ENCODE results near the gene FAM153A.
"Not testable (repeated sequence)": the region's sequence is repeated elsewhere in the genome, so short reads cannot be mapped to it uniquely, and the experiment has no call there.

DNA sequence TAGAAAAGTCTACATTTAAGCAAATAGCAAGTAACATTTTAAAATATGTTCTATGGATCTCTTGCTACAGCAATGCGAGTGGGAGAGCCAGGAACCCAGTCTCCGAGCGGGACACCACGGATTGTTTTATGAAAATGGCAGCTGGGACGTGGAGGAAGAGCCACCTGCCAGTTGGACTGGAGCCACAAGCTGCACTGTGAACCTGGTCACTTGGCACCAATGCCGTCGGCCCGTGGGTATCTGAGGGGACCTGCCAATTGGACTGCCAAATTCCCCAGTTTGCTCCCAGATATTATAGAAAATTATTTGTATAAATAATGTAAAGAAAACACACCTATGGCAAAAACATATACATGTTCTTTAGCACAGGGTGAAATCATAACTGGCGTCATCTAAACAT lies 10.6 kb upstream of the FAM153A start:
- TF ChIP-seq EZH2 (IDR thresholded peaks at IDR 0.05); FOXP2 (optimal IDR thresholded peaks at IDR 0.05; ENCODE audit: control extremely low read depth, extremely low read length, insufficient read depth); POLR2AphosphoS5 (IDR thresholded peaks at IDR 0.05; ENCODE audit: borderline replicate concordance, low read depth, low read length): not testable (repeated sequence)

All from SK-N-MC (cell line).